HepG2 (cell line): ENCODE measurements around the gene ADCY9. TPM values are rescaled to one million over a fixed set of nuclear protein-coding genes. Genes with fewer than 3 reads are reported as not detected.

Experiments used
- ATF7-NPFF ChIP-seq: sonication (generic); formaldehyde crosslinking; IDR thresholded peaks from 2 replicates; pipeline ENCODE4 v1.8.1; 2023; ENCODE audit warnings: mild to moderate bottlenecking, low read depth, missing genetic modification reagents, moderate library complexity
- BCL6 ChIP-seq: IDR thresholded peaks from 2 replicates; pipeline ENCODE4 v1.6.1; 2016; ENCODE audit warnings: missing genetic modification reagents, missing compliant biosample characterization
- E2F5 ChIP-seq: sonication (generic); formaldehyde crosslinking; conservative IDR thresholded peaks from 2 replicates; pipeline ENCODE4 v1.4.0; 2020; ENCODE audit warnings: missing genetic modification reagents
- HIVEP1 ChIP-seq: sonication (generic); formaldehyde crosslinking; IDR thresholded peaks from 2 replicates; pipeline ENCODE4 v1.4.0; 2020; ENCODE audit warnings: mild to moderate bottlenecking, missing genetic modification reagents
- KAT8 ChIP-seq: IDR thresholded peaks from 2 replicates; pipeline ENCODE4 v1.6.1; 2016; ENCODE audit warnings: missing genetic modification reagents, missing compliant biosample characterization
- LCORL ChIP-seq, 2 experiments: fragments of 450-650 bp in 1 of 2; sonication (generic) in 1 of 2; formaldehyde crosslinking in 1 of 2; IDR thresholded peaks; 2 replicates each; pipeline versions ENCODE4 v1.5.0 to v1.6.1; 2017 to 2020; ENCODE audit warnings: antibody characterized with exemption in 1 of 2, missing genetic modification reagents in 1 of 2
- MTERF4 ChIP-seq: sonication (generic); formaldehyde crosslinking; IDR thresholded peaks from 2 replicates; pipeline ENCODE4 v1.8.0; 2023; ENCODE audit warnings: mild to moderate bottlenecking, missing genetic modification reagents
- MTF2 ChIP-seq: sonication (generic); formaldehyde crosslinking; IDR thresholded peaks from 2 replicates; pipeline ENCODE4 v1.5.0; 2020; ENCODE audit warnings: missing genetic modification reagents, borderline replicate concordance
- RXRA ChIP-seq: sonication (generic); formaldehyde crosslinking; IDR thresholded peaks from 2 replicates; pipeline ENCODE4 v1.5.1; 2020; ENCODE audit warnings: missing genetic modification reagents
- SMYD3 ChIP-seq: sonication (generic); formaldehyde crosslinking; IDR thresholded peaks from 2 replicates; pipeline ENCODE4 v1.8.1; 2023; ENCODE audit warnings: mild to moderate bottlenecking, missing genetic modification reagents
- YEATS4 ChIP-seq: sonication (generic); formaldehyde crosslinking; IDR thresholded peaks from 2 replicates; pipeline ENCODE4 v1.4.0; 2020; ENCODE audit warnings: missing genetic modification reagents, borderline replicate concordance
- YY1 ChIP-seq: IDR thresholded peaks from 2 replicates; pipeline ENCODE4 v1.6.1; 2011; ENCODE audit warnings: low read length, low read depth, moderate library complexity, mild to moderate bottlenecking; ENCODE audit not compliant: insufficient read depth, insufficient replicate concordance
- ZBTB2 ChIP-seq: sonication (generic); formaldehyde crosslinking; IDR thresholded peaks from 2 replicates; pipeline ENCODE4 v1.8.0; 2022; ENCODE audit warnings: low read depth, missing genetic modification reagents
- ZBTB42 ChIP-seq: sonication (generic); formaldehyde crosslinking; IDR thresholded peaks from 2 replicates; pipeline ENCODE4 v1.5.0; 2020; ENCODE audit warnings: mild to moderate bottlenecking, missing genetic modification reagents
- ZFX ChIP-seq: sonication (generic); formaldehyde crosslinking; IDR thresholded peaks from 2 replicates; pipeline ENCODE4 v1.4.0; 2020; ENCODE audit warnings: mild to moderate bottlenecking, low read depth, missing genetic modification reagents, moderate library complexity
- ZNF18 ChIP-seq: sonication (generic); formaldehyde crosslinking; IDR thresholded peaks from 2 replicates; pipeline ENCODE4 v1.8.0; 2022; ENCODE audit warnings: mild to moderate bottlenecking, missing genetic modification reagents; ENCODE audit not compliant: insufficient replicate concordance
- ZNF280B ChIP-seq: sonication (generic); formaldehyde crosslinking; IDR thresholded peaks from 2 replicates; pipeline ENCODE4 v1.5.0; 2020; ENCODE audit warnings: missing genetic modification reagents, mild to moderate bottlenecking, borderline replicate concordance
- ZNF292 ChIP-seq: sonication (generic); formaldehyde crosslinking; IDR thresholded peaks from 2 replicates; pipeline ENCODE4 v1.8.1; 2022; ENCODE audit warnings: mild to moderate bottlenecking, low read depth, missing genetic modification reagents, borderline replicate concordance
- ZNF441 ChIP-seq: sonication (generic); formaldehyde crosslinking; IDR thresholded peaks from 2 replicates; pipeline ENCODE4 v1.7.0; 2021; ENCODE audit warnings: missing genetic modification reagents, borderline replicate concordance
- ZNF446 ChIP-seq: sonication (generic); formaldehyde crosslinking; IDR thresholded peaks from 2 replicates; pipeline ENCODE4 v1.5.0; 2020; ENCODE audit warnings: mild to moderate bottlenecking, missing genetic modification reagents
- ZNF883 ChIP-seq: sonication (generic); formaldehyde crosslinking; IDR thresholded peaks from 2 replicates; pipeline ENCODE4 v1.5.1; 2020; ENCODE audit warnings: mild to moderate bottlenecking, missing genetic modification reagents; ENCODE audit errors: not compliant biosample characterization
- ZSCAN30 ChIP-seq: sonication (generic); formaldehyde crosslinking; IDR thresholded peaks from 2 replicates; pipeline ENCODE4 v1.5.0; 2020; ENCODE audit warnings: mild to moderate bottlenecking, missing genetic modification reagents
- polyA plus RNA-seq, 8 experiments: library from polyadenylated mRNA; depleted of rRNA in 3 of 8; stranded (reverse) in 7 of 8; unstranded in 1 of 8; fragments of >200 nt; fragmentation: Illumina TruSeq in 4 of 8; extraction: Trizol in 4 of 8; gene quantifications; 2 replicates each; pipeline versions ENCODE4 v1.2.1 to v1.2.3, GENCODE V29; 2011 to 2016; ENCODE audit warnings: low read depth in 4 of 8, missing spikeins in 1 of 8, mixed read lengths in 1 of 8; ENCODE audit not compliant: insufficient read depth in 1 of 8
- total RNA-seq, 5 experiments: library from RNA; depleted of rRNA; stranded (reverse); fragments of >200 nt; fragmentation: Illumina TruSeq; extraction: Trizol; gene quantifications; 2 replicates each; pipeline ENCODE4 v1.2.3, GENCODE V29; 2016; ENCODE audit warnings: low read depth in 1 of 5

ADCY9 gene
- total and polyA plus RNA-seq, 2 of the 13 experiments (the other 11 are each of a cell fraction or from before 2014, with no cell fraction given) = 11.2 to 13.9 TPM

- 0 out of 2 replicates have a peak, but pooled peaks have one; percentile 21 for TF ChIP-seq ZNF280B (CRISPR knock-in tag)
- 0 out of 2 replicates have a peak, but pooled peaks have one; percentile 37 for TF ChIP-seq HIVEP1 (CRISPR knock-in tag)
- no peak for TF ChIP-seq SMYD3 (CRISPR knock-in tag)
- no peak for TF ChIP-seq ZBTB42
- no peak for TF ChIP-seq MTERF4 (CRISPR knock-in tag)
- TF ChIP-seq ZBTB2 (CRISPR knock-in tag) = no peak
- TF ChIP-seq ZNF18 (CRISPR knock-in tag) = peak; percentile 50
- peak; percentile 73 for TF ChIP-seq RXRA (CRISPR knock-in tag)
- no peak for TF ChIP-seq ZNF292 (CRISPR knock-in tag)
- TF ChIP-seq ZFX (CRISPR knock-in tag) = peak; percentile 20; the same call in 1 of the 2 replicates
- TF ChIP-seq YEATS4 (CRISPR knock-in tag) = no peak
- 0 out of 2 replicates have a peak, but pooled peaks have one; percentile 25 for TF ChIP-seq KAT8 (CRISPR knock-in tag)
- TF ChIP-seq ZSCAN30 (CRISPR knock-in tag) = no peak
- peak; percentile 69 for TF ChIP-seq ZNF883
- no peak for TF ChIP-seq E2F5 (CRISPR knock-in tag)
- no peak for TF ChIP-seq ATF7-NPFF (CRISPR knock-in tag)
- 0 out of 2 replicates have a peak, but pooled peaks have one; percentile 56 for TF ChIP-seq MTF2
- TF ChIP-seq BCL6 (CRISPR knock-in tag) = 0 out of 2 replicates have a peak, but pooled peaks have one; percentile 14
- peak; percentile 34 for TF ChIP-seq YY1
- TF ChIP-seq ZNF441 (CRISPR knock-in tag) = no peak
- no peak for TF ChIP-seq ZNF446
- TF ChIP-seq LCORL (IDR thresholded peaks at IDR 0.05) = no peak
- peak; percentile 69; the same call in 1 of the 2 replicates for TF ChIP-seq LCORL (CRISPR knock-in tag; IDR thresholded peaks at IDR 0.05)
Observed at GRCh38 chr16:3938843-3939624, 177.2 kb downstream of the ADCY9 start (continued).
